Cardiac muscle cell (in vitro differentiated cells and primary cell): Measurements from ENCODE around the gene AGBL3. TPM values are rescaled to one million over a fixed set of nuclear protein-coding genes. Genes with fewer than 3 reads are reported as not detected.

Experiments used
- DNase-seq, 2 donors: peaks; one replicate each; pipeline versions ENCODE4 v3.0.0 to v3.0.0-alpha.2; 2010 to 2017; ENCODE audit warnings: low read depth in 1 of 2, low spot score in 1 of 2
- H3K27ac ChIP-seq: fragments of 200-600 bp; sonication (generic); 2 replicates; pipeline ENCODE4 v1.5.1; 2016
- H3K27me3 ChIP-seq: fragments of 200-600 bp; sonication (generic); 2 replicates; pipeline ENCODE4 v1.6.0; 2016; ENCODE audit warnings: control low read depth
- H3K36me3 ChIP-seq: fragments of 200-600 bp; sonication (generic); 2 replicates; pipeline ENCODE4 v1.5.1; 2016; ENCODE audit warnings: control low read depth
- H3K4me1 ChIP-seq: fragments of 200-600 bp; sonication (generic); 2 replicates; pipeline ENCODE4 v1.8.1; 2017; ENCODE audit warnings: low read depth, mild to moderate bottlenecking, mixed run types
- H3K4me3 ChIP-seq: fragments of 200-600 bp; sonication (generic); 2 replicates; pipeline ENCODE4 v1.5.1; 2016; ENCODE audit warnings: mild to moderate bottlenecking
- H3K9me3 ChIP-seq: fragments of 200-600 bp; sonication (generic); 2 replicates; pipeline ENCODE4 v1.5.1; 2017; ENCODE audit warnings: low read depth, mild to moderate bottlenecking, control low read depth
- CTCF ChIP-seq: IDR thresholded peaks from 2 replicates; pipeline ENCODE4 v1.5.1; 2012; ENCODE audit warnings: low read depth, mild to moderate bottlenecking, low read length
- polyA plus RNA-seq: library from polyadenylated mRNA; unstranded; fragments of >200 nt; fragmentation: Nextera tagmentation; extraction: Ambion mirVana; gene quantifications from 2 replicates; pipeline ENCODE4 v1.2.1, GENCODE V29; 2016
- total RNA-seq: library from RNA; depleted of rRNA; stranded (reverse); fragments of >200 nt; gene quantifications from 2 replicates; pipeline ENCODE4 v1.2.3, GENCODE V29; 2016

Gene AGBL3
- total and polyA plus RNA-seq, 2 experiments from 2014 or later, result 1.7 to 3.8 TPM

GRCh38 chr7:134992626-134993179, 6.4 kb downstream of the AGBL3 start:
- H3K9me3 ChIP-seq, result no peaks in the 10 kb centered on the region
- H3K4me3 ChIP-seq, result no peak overlapping the region
- H3K27me3 ChIP-seq, result no peaks in the 10 kb centered on the region
- no peaks in the 10 kb centered on the region for H3K36me3 ChIP-seq
- H3K27ac ChIP-seq, result no peak overlapping the region
- peaks cover 18% of the 10 kb centered on the region for H3K4me1 ChIP-seq
- TF ChIP-seq CTCF, result no peak
- DNase-seq, result peak in 1 of 2 donors; percentile 66

- Histone ChIP-seq H3K4me3 (no peak overlapping the region), H3K4me1 (peaks cover 18% of the 10 kb centered on the region), H3K27ac (no peak overlapping the region), H3K27me3 (no peaks in the 10 kb centered on the region), H3K9me3 (no peaks in the 10 kb centered on the region), H3K36me3 (no peaks in the 10 kb centered on the region)
- no peak for DNase-seq
- no peak for TF ChIP-seq CTCF
Observed at GRCh38 chr7:134993877-134994456, 7.7 kb downstream of the AGBL3 start.

- TF ChIP-seq CTCF, result no peak
- no peak for DNase-seq
- Histone ChIP-seq H3K36me3 (no peaks in the 10 kb centered on the region), H3K9me3 (no peaks in the 10 kb centered on the region), H3K4me3 (no peak overlapping the region), H3K27me3 (no peaks in the 10 kb centered on the region), H3K4me1 (peaks cover 18% of the 10 kb centered on the region), H3K27ac (peak overlapping the region; percentile 54)
Observed at GRCh38 chr7:134995239-134996096, 9.2 kb downstream of the AGBL3 start.

- H3K9me3 ChIP-seq, result no peaks in the 10 kb centered on the region
- no peak for TF ChIP-seq CTCF
- H3K27ac ChIP-seq, result peak overlapping the region; percentile 54
- no peaks in the 10 kb centered on the region for H3K27me3 ChIP-seq
- peak in 1 of 2 donors; percentile 38 for DNase-seq
- peaks cover 18% of the 10 kb centered on the region for H3K4me1 ChIP-seq
- H3K36me3 ChIP-seq, result no peaks in the 10 kb centered on the region
- no peak overlapping the region for H3K4me3 ChIP-seq
Observed at GRCh38 chr7:134996097-134996550, 9.8 kb downstream of the AGBL3 start.

GRCh38 chr7:134997214-134997885, 11.0 kb downstream of the AGBL3 start:
- H3K9me3 ChIP-seq, result no peaks in the 10 kb centered on the region
- H3K4me1 ChIP-seq, result peaks cover 18% of the 10 kb centered on the region
- no peak for TF ChIP-seq CTCF
- no peaks in the 10 kb centered on the region for H3K36me3 ChIP-seq
- H3K27me3 ChIP-seq, result no peaks in the 10 kb centered on the region
- DNase-seq, result no peak
- H3K27ac ChIP-seq, result no peak overlapping the region
- H3K4me3 ChIP-seq, result no peak overlapping the region
